NCI-H146 treated with DMSO at 0.1 percent for 48 hours (cell line): Measurements from ENCODE around the gene MGST2.

Experiments
- DNase-seq: peaks from one replicate; lab custom pipeline; 2025; ENCODE audit not compliant: unreplicated experiment; lab: John Stamatoyannopoulos, UW

MGST2 gene

GRCh38 chr4:139643042-139643895 lies 22.4 kb upstream of the MGST2 start:
- DNase-seq, result no peak

DNA sequence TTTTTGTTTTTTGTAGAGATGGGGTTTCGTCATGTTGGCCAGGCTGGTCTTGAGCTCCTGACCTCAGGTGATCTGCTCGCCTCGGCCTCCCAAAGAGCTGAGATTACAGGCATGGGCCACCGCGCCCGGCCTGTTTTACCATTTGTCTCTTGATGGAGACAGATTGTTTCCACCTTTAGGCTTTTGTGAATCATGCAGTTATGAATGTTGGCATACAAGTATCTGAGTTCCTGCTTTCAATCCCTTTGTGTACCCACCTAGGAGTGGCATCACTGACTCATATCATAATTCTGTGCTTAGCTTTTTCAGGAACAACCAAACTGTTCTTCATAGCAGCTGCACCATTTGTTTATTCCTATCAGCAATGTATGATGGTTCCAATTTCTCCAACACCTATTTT lies 20.2 kb upstream of the MGST2 start:
- no peak for DNase-seq

DNA sequence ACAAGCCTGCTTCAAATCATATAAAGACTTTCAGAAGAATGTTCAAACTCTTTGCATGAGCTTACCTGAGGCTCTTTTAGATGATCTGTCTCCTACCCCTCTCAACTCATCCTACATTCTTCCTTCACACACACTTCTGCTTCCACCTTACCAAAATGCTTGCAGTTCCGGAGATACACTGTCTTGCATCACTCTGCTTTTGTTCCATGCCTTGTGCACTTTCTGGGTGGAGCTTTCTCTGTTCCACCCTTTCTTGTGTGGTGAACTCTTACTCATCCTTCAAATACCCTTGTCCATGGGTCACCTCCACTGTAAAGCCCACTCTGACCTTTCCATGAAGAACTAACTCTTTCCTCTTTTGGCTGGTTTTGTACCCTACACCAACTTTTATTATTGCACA lies 18.4 kb upstream of the MGST2 start:
- no peak for DNase-seq

DNA sequence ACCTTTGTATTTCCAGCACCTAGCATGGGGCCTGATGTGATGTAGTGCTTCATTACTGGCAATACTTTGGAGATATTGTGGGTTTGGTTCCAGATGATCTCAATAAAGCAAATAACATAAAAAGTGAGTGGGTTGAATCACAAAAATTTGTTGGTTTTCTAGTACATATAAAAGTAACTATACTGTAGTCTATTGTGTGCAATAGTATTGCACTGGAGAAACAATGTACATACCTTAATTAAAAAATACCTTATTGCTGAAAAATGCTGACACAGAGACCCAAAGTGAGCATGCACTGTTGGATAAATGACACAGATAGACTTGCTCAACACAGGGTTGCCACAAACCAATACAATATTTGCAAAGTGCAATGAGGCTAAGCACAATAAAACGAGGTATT lies 17.7 kb upstream of the MGST2 start:
- DNase-seq, result no peak

- peak; percentile 41 for DNase-seq
Measured at GRCh38 chr4:139651282-139652194, 14.1 kb upstream of the MGST2 start.

DNA sequence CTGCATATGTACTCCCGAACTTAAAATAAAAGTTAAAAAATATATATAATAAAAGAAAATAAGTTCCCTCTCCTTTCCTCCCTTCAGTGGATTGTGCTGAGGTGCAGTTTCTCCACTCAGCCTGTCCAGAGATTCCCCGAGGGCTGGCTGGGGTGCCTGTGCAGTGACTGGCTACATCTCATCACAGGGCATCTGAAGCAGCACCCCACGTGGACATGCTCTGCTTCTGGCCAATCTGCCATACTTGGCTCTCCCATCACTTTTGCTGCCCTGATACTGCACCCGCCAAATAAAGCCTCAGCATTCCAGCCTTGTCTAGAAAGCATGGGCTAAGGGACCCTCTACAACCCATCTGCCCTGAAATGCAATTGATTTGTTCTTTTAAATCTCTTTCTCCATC lies 11.1 kb upstream of the MGST2 start:
- no peak for DNase-seq

- peak; percentile 17 for DNase-seq
Measured at GRCh38 chr4:139655116-139655515, 10.5 kb upstream of the MGST2 start.

DNA sequence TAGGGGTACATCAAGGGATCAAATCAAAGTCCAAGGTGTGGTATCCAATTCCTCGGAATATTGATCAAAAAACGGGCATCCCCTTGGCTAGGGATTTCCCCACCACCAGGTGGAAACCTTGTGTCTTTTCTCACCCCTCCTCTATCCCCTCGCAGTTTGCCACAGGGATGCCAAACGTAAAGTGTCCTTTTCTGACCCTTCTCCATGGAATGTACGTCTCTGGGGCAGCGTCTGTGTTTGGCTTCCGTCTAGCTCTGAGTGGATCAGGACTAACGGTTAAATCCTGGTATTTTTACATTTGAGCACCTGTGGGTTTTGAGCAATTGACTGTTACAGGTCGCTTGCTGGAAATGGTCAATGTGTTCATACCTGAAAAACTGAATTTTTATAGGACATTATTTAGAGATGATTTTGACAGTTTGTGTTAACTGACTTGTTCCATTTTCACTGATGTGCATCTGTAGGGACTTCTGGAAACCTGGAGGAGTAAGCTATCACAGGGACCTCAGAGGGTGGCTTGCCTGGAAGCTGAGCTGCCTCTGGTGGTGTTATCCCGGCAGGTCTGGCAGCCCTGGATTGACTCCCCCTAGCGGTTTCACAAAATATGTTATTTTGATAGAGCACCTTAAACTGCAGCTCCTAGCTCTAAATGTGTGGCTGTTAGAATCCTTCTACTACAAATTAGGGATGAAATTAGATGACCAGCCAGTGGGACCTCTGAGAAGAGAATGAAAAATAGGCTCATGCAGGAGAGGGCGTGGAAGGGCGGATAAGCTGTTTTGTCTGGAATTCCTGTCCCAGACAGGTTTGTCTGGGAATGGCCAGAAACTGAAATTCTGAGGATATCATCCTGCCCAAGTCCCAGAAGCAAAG lies 8.8 kb upstream of the MGST2 start:
- DNase-seq, result peak; percentile 44

DNA sequence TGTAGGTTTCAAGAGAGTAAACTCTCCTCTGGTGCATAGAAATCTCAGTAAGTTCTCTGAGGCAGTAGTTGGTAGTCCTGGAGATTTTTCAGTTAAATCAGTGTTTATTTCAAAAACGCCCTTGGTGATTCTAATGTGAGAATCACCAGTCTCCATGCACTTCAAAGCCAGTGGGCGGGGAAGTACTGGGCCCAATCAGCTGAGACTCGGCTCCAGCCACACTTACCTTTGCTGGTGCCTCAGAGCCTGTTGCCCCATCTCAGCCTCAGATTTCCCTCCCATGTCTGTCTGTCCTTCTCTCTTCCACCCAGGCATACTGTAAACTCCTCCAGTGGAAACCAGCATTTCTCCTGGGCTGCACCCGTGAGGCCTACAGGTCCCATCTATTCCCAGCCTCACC lies 7.4 kb upstream of the MGST2 start:
- no peak for DNase-seq

GRCh38 chr4:139658586-139659382 lies 6.8 kb upstream of the MGST2 start:
- no peak for DNase-seq

DNA sequence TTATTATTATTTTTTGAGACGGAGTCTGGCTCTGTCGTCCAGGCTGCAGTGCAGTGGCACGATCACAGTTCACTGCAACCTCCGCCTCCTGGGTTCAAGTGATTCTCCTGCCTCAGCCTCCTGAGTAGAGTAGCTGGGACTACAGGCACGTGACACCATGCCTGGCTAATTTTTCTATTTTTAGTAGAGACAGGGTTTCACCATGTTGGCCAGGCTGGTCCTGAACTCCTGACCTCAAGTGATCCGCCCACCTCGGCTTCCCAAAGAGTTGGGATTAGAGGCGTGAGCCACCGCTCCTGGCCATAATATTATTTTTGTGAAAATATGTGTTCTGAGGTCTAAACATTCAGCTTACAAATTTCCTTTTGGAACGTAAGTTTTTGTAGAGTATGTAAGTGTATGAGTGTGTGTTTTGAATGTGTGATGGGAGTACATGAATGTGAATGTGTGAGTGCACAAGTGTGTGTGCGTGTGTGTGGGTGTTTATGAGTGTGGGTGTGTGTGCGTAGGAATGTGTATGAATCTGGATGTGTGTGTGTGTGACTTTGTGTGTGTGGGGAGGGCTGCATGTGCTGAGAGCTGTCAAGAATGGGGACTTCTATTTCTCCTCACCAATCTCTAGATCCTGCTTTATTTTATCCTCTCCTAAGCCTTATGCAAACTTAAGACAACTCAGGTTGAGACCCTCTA lies 5.7 kb upstream of the MGST2 start:
- no peak for DNase-seq

- DNase-seq, result no peak
Measured at GRCh38 chr4:139660568-139661043, 5.0 kb upstream of the MGST2 start.

DNA sequence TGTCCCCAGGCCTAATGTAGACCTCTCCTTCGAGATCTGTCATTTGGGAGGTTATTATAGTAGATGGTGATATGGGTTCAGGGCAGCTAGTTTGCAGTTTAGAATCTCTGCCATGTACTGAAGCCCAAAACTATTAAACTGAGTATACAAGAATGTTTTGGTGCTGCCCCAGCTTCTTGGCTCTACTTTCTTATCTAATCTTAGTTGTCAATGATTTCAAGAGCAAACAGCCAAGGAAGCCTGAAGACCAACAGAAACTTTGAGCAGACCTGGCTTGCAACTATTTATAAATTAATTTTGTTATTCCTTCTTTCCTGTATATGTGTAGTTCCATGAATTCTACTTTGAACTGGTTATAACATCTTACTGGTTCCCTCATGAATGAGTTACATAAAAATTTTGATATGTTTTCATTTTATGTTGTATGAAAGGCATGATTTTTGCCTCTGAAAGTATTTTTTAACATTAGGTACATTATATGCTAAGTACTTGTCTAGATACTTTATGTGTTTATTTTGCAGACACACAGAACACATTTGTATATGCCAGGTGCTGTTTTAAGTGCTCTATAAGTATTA lies 2.0 kb upstream of the MGST2 start:
- no peak for DNase-seq

- no peak for DNase-seq
Measured at GRCh38 chr4:139664442-139664841, 1.2 kb upstream of the MGST2 start.

- no peak for DNase-seq
Measured at GRCh38 chr4:139665079-139665689, 435 bp upstream of the MGST2 start.

GRCh38 chr4:139666735-139667281 lies 1.2 kb downstream of the MGST2 start:
- DNase-seq, result no peak

GRCh38 chr4:139668036-139668435 lies 2.4 kb downstream of the MGST2 start:
- no peak for DNase-seq

DNA sequence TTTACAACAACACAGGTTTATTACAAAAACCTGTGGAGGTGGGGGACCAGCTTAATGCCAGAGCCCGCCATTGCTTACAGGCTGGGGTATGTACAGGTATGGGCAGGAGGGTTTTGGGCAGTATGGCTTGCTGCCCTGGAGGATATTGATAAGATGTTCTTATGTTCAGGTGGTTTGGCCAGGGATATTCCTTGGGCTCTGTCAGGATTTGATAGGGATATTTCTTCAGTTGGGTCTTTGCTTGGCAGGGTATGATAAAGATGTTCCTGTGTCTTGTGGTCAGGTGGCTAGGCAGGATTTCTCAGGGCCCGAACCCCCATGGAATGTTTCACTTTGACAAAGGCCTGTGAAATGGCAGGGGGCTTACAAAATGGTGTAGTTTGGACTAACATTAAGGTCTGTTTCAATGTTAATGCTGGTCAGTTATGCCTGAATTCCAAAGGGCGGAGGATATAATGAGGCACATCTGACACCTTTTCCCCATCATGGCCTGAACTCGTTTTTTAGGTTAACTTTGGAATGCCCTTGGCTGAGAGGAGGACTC lies 3.1 kb downstream of the MGST2 start:
- DNase-seq, result no peak
